Breast epithelium (tissue), 3 donors: ENCODE data around the gene ANKMY1.

ENCODE experiments used
- CTCF ChIP-seq, 3 donors: fragments of 450-650 bp; IDR thresholded peaks; one replicate each; pipeline ENCODE4 v1.5.1; 2016 to 2017; ENCODE audit warnings: antibody characterized with exemption in 3 of 3, mild to moderate bottlenecking in 3 of 3, moderate library complexity in 3 of 3
- POLR2AphosphoS5 ChIP-seq, 3 donors: sonication (generic); formaldehyde crosslinking; IDR thresholded peaks; one replicate each; pipeline ENCODE4 v1.6.1; 2017; ENCODE audit warnings: antibody characterized with exemption in 3 of 3

- TF ChIP-seq CTCF (IDR thresholded peaks at IDR 0.05) (no peak), POLR2AphosphoS5 (IDR thresholded peaks at IDR 0.05) (no peak)
These were observed 40.6 kb upstream of the ANKMY1 start for GRCh38 chr2:240598311-240598911.
